Keratinocyte (primary cell): ENCODE measurements around the gene FOXA2. TPM values are rescaled to one million over a fixed set of nuclear protein-coding genes. Genes with fewer than 3 reads are reported as not detected.

Experiments used
- DNase-seq: peaks from one replicate; pipeline ENCODE4 v3.0.0-alpha.2; 2011; ENCODE audit warnings: low read depth, missing footprints, low spot score
- FAIRE-seq: peaks from 2 replicates; lab custom pipeline; 2011; peaks lifted over from hg19 to GRCh38; lab: Jason Lieb, UNC
- H2AFZ ChIP-seq: 2 replicates; pipeline ENCODE4 v1.6.0; 2012; ENCODE audit warnings: low read length, control low read depth, inconsistent platforms; ENCODE audit not compliant: control insufficient read depth
- H3K27ac ChIP-seq: 2 replicates; pipeline ENCODE4 v1.5.1; 2011; ENCODE audit warnings: low read length; ENCODE audit not compliant: control insufficient read depth, insufficient read depth
- H3K27me3 ChIP-seq: 3 replicates; pipeline ENCODE4 v1.6.0; 2011; ENCODE audit warnings: low read length; ENCODE audit not compliant: control insufficient read depth, insufficient read depth; ENCODE audit errors: extremely low read depth
- H3K36me3 ChIP-seq, 2 experiments: 2 replicates in 1 of 2; 3 replicates in 1 of 2; pipeline ENCODE4 v1.5.1; 2011; ENCODE audit warnings: low read length in 2 of 2, mild to moderate bottlenecking in 1 of 2; ENCODE audit not compliant: control insufficient read depth in 2 of 2, insufficient read depth in 2 of 2; ENCODE audit errors: extremely low read depth in 1 of 2
- H3K4me1 ChIP-seq: 3 replicates; pipeline ENCODE4 v1.5.1; 2011; ENCODE audit warnings: low read length; ENCODE audit not compliant: control insufficient read depth, insufficient read depth; ENCODE audit errors: extremely low read depth
- H3K4me2 ChIP-seq: 3 replicates; pipeline ENCODE4 v1.6.0; 2011; ENCODE audit warnings: low read depth, low read length; ENCODE audit not compliant: control insufficient read depth, insufficient read depth; ENCODE audit errors: extremely low read depth
- H3K4me3 ChIP-seq, 3 experiments: fragments of 200-600 bp in 1 of 3; sonication (generic) in 1 of 3; 2 replicates in 2 of 3; 3 replicates in 1 of 3; pipeline ENCODE4 v1.5.1; 2011 to 2016; ENCODE audit warnings: low read length in 3 of 3, mild to moderate bottlenecking in 3 of 3, control low read depth in 2 of 3, inconsistent platforms in 1 of 3, low read depth in 1 of 3, mixed read lengths in 1 of 3, mixed run types in 1 of 3, moderate library complexity in 1 of 3; ENCODE audit not compliant: control insufficient read depth in 2 of 3, insufficient read depth in 2 of 3; ENCODE audit errors: extremely low read depth in 1 of 3
- H3K79me2 ChIP-seq: 2 replicates; pipeline ENCODE4 v1.6.0; 2012; ENCODE audit warnings: low read length; ENCODE audit not compliant: control insufficient read depth, insufficient read depth
- H3K9ac ChIP-seq: 3 replicates; pipeline ENCODE4 v1.6.0; 2011; ENCODE audit warnings: low read length; ENCODE audit not compliant: control insufficient read depth, insufficient read depth; ENCODE audit errors: extremely low read depth
- H3K9me1 ChIP-seq: 3 replicates; pipeline ENCODE4 v1.6.0; 2011; ENCODE audit warnings: low read length; ENCODE audit not compliant: control insufficient read depth, insufficient read depth; ENCODE audit errors: extremely low read depth
- H3K9me3 ChIP-seq: 2 replicates; pipeline ENCODE4 v1.5.1; 2012; ENCODE audit warnings: low read depth, low read length; ENCODE audit not compliant: control insufficient read depth
- H4K20me1 ChIP-seq: 3 replicates; pipeline ENCODE4 v1.6.0; 2011; ENCODE audit warnings: low read length; ENCODE audit not compliant: control insufficient read depth, insufficient read depth; ENCODE audit errors: extremely low read depth
- CTCF ChIP-seq, 3 experiments: IDR thresholded peaks in 1 of 3; conservative IDR thresholded peaks in 1 of 3; optimal IDR thresholded peaks in 1 of 3; 2 replicates in 2 of 3; 3 replicates in 1 of 3; pipeline versions ENCODE3 to v1.5.1; 2011; ENCODE audit warnings: low read length in 3 of 3, mild to moderate bottlenecking in 3 of 3, moderate library complexity in 2 of 3, control low read depth in 1 of 3, inconsistent platforms in 1 of 3; ENCODE audit not compliant: insufficient read depth in 2 of 3; ENCODE audit errors: extremely low read depth in 1 of 3
- EZH2 ChIP-seq: IDR thresholded peaks from one replicate; pipeline ENCODE4 v1.6.1; 2012; ENCODE audit warnings: inconsistent platforms, mild to moderate bottlenecking, low read length, moderate library complexity
- dilution Hi-C: fragments of 300-500 bp; cut with MboI; formaldehyde crosslinking; loops from one replicate; pipeline ENCODE4 v1.7.0; 2020; ENCODE audit warnings: low sequenced_read_pairs; ENCODE audit not compliant: extremely low pct_ligation_motif_present
- polyA plus RNA-seq, 5 experiments: library from polyadenylated mRNA; depleted of rRNA in 3 of 5; stranded (reverse) in 3 of 5; stranded (forward) in 1 of 5; unstranded in 1 of 5; fragments of >200 nt; gene quantifications; 1 replicate in 1 of 5; 2 replicates in 3 of 5; 3 replicates in 1 of 5; pipeline versions ENCODE4 v1.2.1 to v1.2.3, GENCODE V29; 2011 to 2012; ENCODE audit warnings: missing spikeins in 2 of 5, low read depth in 1 of 5, low replicate concordance in 1 of 5

FOXA2 gene
- polyA plus RNA-seq, 1 donor (not counting 4 experiments of a cell fraction or from before 2014, with no cell fraction given): 0.16 TPM

GRCh38 chr20:22626496-22626895 is 42.1 kb upstream of the FOXA2 start:
- Histone ChIP-seq H3K27ac (no peak overlapping the region), H3K36me3 (no peaks in the 10 kb centered on the region), H3K9ac (no peak overlapping the region), H3K4me1 (no peaks in the 10 kb centered on the region), H3K4me3 (no peak overlapping the region), H3K4me2 (no peak overlapping the region), H3K79me2 (no peaks in the 10 kb centered on the region), H3K27me3 (no peaks in the 10 kb centered on the region), H3K9me3 (no peaks in the 10 kb centered on the region), H3K9me1 (no peaks in the 10 kb centered on the region), H4K20me1 (no peaks in the 10 kb centered on the region), H2AFZ (no peak overlapping the region)
- DNase-seq: no peak
- no peak for FAIRE-seq
- TF ChIP-seq CTCF (optimal IDR thresholded peaks at IDR 0.05 in 1 of 3, IDR thresholded peaks at IDR 0.05 in 1 of 3, conservative IDR thresholded peaks at IDR 0.05 in 1 of 3; ENCODE audit: extremely low read depth in 1 of 3, insufficient read depth in 2 of 3, low read length in 3 of 3): no peak
- no peak for TF ChIP-seq EZH2
- dilution Hi-C loops: no loop called here

DNA sequence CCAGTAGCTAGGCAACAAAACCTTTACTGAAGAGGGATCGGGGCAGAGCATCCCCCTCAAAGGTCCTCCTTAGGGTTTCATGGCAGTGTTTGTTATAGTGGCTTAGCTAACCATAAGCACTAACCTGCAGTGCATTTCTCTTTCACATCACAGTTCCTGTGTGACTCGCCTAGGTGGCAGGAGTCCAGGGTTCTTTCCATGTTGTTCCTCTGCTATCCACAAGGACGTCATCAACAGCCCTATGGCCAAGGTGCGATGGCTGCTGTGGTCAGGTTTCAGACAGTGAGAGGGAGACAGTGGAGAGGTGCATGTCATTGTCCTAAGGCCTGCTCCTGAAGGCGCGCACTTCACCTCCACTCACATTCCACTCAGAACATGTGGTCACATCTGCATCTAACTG is 38.8 kb upstream of the FOXA2 start:
- H3K4me1 ChIP-seq: no peaks in the 10 kb centered on the region
- no peaks in the 10 kb centered on the region for H3K9me3 ChIP-seq
- H3K9ac ChIP-seq: no peak overlapping the region
- H3K36me3 ChIP-seq: no peaks in the 10 kb centered on the region
- no peak overlapping the region for H3K4me3 ChIP-seq
- DNase-seq (no peak), FAIRE-seq (no peak)
- H3K79me2 ChIP-seq: no peaks in the 10 kb centered on the region
- no peaks in the 10 kb centered on the region for H3K9me1 ChIP-seq
- TF ChIP-seq EZH2: no peak
- peak in 1 of 3 experiments; percentile 1 for TF ChIP-seq CTCF (optimal IDR thresholded peaks at IDR 0.05 in 1 of 3, IDR thresholded peaks at IDR 0.05 in 1 of 3, conservative IDR thresholded peaks at IDR 0.05 in 1 of 3; ENCODE audit: extremely low read depth in 1 of 3, insufficient read depth in 2 of 3, low read length in 3 of 3)
- no peak overlapping the region for H2AFZ ChIP-seq
- H3K27me3 ChIP-seq: no peaks in the 10 kb centered on the region
- H3K4me2 ChIP-seq: no peak overlapping the region
- no peak overlapping the region for H3K27ac ChIP-seq
- dilution Hi-C loops: no loop called here
- H4K20me1 ChIP-seq: no peaks in the 10 kb centered on the region
